ENCODE measurements around the gene FBXO41.

Gene FBXO41

DNA sequence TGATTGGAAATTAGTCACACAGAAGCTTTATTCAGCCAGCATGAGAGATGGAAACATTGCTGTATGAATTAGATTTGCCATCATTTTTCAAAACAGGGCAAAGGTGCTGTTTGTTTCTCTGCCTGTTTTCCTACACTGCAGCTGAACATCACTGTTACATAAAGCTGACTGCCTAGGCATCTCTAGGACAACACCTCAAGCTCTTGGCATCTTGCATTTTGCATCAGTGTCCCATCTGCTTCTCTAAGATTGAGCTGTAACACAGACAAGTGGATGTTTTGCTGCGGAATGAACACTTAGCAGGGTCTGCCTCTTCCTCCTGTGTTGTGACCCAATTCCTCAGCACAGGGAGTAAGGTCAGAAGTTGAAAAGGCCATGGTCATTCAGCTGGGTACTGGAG lies 45.3 kb downstream of the FBXO41 start:
- DNase-seq = no peak

DNA sequence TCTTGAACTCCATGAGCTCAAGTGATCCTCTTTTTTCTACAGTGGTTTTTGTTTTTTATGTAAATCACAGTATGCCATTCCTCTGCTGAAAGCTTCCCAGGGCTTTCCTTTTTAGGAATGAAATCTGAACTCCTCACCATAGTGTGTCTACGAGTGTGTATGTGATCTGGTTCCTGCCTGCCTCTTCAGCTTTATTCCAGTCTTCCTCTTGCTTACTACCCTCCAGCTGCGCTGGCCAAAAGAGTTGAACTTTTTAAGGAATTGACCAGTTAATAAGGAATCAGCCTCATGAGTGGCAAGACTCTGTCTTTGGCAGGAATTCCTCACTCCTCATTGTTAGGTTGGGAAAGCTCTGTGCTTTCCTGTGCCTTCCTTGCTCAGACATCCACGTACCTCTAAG lies 46.1 kb downstream of the FBXO41 start:
- DNase-seq = no peak

DNA sequence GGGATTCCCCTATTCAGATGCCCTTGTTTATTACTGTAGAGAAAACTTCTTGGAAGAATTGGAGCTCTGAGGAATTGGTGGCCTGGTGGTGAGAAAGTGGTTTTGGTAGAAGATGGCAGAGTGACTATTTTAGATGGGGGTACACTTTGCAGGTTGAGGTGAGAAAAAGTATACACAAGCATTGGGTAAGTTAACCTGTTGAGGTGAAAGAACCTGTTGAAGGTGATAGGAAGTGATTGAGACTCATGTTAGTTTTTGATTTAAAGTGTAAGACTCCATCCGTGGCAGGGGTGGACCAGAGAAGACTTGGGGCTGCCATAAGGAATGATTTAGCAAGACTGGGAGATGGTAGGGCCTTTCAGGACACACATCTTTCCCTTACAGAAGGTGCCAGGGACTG lies 47.1 kb downstream of the FBXO41 start:
- no peak for DNase-seq

DNA sequence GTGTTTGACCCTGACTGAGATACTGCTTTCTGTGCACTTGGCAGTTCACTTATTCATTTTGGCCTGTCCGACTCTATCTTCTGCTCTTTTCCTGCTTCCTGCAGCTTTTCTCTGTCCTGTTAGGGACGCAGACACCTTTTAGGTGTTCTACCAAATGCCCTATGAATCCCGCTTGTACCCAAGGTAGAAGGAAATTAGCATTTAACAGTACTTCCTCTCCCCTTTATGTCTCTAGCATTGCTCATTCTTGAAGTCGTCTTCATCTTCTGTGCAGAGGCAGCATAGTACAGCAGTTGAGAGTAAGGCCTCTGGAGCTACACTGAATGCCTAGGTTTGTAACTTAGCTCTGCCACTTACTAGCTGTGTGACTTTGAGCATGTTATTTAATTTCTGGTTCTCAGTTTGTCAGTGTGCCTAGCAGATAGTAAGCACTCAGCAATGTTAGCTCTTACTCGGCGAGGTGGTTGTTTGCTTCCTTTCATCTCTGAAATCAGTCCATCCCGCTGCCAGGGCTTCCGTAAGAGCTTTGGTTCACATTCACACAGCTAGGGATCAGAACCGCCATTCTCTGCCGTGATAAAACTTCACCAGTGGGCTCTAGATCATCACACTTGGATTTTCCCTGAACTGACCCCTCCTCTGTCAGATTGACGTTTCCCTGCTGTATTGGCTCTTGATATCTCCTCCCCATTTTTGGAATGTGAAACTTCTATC lies 48.8 kb downstream of the FBXO41 start:
- no peak for DNase-seq

DNA sequence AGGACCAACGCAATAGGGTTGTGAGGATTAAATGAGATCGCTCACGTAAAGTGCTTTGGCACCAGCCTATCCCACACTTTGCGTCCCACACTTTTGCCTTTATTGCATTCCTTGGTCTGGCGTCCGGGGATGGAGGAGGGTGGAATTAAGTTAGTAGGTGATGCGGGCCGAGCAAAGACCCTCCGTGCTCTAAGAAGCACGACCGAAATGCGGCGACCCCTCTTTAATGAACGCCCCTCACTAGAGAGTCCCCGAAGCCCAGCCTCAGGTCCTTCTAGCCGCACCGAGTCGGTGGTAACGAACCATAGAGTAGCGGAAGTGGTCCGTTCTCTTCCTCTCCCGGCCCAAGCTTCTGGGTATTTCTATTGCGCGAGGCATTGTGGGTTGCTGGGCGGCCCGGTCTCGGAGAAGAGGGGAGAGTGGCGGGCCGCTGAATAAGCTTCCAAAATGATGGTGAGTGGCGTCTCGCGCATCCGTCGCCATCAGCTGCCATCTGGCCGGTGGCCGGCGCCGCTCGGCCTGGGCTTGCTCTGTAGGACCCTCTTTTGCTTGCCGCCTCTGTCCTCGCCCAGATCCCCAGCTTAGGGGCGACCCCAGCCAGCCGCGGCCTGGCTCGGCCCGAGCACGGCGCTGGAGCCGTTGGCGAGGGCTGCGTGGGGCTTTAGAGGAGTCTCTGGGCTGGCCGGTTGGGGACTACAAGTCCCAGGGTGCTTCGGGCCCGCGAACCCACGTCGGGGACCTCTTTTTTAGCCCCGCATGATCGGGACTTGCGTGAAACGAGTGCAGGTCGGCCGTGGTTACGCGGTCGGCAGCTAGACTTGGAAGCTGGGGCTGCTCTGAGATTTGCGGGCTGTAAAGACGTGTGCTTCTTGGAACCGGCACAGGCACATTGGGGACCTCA lies 50.1 kb downstream of the FBXO41 start, which contains the start of gene CCT7:
TSS of gene CCT7 (plus strand) at position 377 of the 901 bp plus-strand sequence. CDS start at position 448, 71 bp downstream.
- DNase-seq = peak; percentile 70

DNA sequence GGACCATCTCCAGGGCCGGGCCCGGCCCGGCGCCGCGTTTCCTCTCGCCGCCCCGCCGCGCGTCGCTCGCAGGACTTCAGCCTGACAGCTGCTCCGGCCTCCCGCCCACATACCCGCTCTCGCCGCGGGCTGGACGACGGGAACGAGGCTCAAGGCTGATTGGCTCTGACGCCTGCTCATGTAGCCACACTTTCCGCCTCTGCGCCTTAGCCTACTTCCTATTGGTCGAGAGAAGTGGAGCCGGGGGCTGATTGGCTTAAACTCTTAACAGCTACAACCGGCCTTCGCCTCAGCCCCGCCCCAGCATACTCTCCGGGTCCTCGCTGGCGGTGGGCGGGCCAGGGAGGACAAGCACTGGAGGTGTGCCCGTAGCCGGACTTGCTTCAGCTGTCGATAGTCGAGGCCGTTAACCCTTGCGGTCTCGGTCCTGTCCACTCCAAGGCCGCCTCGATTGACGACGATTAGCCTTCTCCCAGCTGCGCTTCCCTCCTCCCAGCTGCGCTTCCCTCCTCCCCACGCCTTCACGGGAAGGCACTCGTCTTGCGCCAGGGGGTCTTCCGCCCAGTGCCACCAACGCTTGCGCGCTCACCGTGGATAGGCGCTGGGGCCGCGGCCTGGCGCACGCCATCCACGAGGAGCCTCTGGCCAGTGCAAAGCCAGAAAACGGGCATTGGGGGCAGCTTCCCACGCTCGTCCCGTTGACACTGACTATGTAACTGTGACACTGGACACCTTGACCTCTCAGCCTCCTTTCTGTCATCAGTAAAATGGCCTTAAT lies 50.9 kb downstream of the FBXO41 start, which contains the start of gene PRADC1:
TSS of gene PRADC1 (minus strand) at position 86 of the 778 bp plus-strand sequence. CDS start at position 7, 79 bp downstream.
- DNase-seq = peak; percentile 98

DNA sequence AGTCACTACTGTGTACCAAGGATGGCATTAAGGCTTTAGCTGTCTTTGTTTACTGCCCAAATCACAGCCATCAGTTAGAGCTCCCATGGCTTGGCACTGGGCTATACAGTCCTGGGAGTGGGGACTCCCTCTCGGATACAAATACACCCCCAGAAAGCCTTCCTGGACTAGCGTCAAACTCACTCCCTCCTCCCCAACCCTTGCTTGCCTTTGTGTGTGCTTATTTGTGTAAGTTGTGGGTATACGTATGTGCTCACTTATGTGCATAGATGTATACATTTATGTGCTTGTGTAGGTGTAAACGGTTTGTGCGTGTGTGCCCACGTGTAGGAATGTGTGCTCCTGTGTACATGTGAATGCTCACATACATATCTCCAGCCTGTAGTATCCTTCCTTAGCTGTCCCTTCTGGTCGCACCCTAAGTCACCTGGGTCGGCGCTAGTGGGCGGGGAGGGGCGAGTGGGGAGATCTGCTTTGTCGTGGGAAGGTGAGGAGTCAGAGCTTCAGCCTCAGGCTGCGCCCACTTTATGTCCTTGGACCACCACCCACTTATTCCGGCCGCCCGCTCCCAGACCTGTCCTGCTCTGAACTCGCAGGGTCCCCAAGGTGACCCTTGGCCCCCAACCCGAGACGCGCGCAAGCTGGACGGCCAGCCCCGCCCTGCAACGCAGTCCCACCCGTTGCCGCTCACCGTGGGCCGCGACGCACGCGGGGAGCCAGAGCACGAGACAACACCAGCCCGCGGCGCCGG lies 51.7 kb downstream of the FBXO41 start:
- no peak for DNase-seq

DNA sequence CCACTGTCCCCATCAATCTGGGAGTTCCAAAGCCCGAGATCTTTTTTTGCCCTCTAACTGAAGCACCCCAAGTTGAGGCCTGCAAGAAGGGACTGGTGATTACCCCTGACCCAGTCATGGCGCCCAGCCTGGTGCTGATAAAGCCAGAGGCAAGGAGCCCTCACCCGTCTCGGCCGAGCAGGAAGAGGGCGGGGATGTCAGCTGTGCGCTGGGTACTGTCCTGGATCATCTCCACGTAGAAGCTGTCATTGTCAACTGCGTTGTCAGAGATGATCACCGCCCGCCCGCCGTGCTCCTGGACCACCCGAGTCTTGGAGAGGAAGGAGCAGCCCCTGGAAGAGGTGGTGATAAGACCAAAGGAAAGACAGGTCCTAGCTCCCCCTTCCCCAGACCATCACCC lies 55.6 kb downstream of the FBXO41 start:
- no peak for DNase-seq

DNA sequence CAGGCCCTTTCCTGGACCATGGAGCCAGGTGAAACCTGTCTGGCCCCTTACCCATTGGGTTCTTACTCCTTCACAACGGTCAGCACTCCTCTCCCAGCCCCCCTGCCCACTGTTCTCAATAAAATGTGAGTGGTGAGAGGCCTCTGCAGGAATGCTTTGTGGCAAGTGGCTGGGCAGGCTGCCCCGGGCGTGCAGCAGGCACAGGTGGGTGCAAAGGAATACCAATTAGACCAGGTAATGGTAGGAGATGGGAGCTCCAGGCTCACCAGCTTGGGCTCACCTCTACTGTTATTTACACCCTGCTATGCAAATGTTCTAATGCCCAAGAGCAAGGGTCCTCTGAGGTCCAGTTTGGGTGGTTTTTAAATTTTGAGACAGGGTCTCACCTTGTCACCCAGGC lies 57.2 kb downstream of the FBXO41 start:
- DNase-seq = no peak

DNA sequence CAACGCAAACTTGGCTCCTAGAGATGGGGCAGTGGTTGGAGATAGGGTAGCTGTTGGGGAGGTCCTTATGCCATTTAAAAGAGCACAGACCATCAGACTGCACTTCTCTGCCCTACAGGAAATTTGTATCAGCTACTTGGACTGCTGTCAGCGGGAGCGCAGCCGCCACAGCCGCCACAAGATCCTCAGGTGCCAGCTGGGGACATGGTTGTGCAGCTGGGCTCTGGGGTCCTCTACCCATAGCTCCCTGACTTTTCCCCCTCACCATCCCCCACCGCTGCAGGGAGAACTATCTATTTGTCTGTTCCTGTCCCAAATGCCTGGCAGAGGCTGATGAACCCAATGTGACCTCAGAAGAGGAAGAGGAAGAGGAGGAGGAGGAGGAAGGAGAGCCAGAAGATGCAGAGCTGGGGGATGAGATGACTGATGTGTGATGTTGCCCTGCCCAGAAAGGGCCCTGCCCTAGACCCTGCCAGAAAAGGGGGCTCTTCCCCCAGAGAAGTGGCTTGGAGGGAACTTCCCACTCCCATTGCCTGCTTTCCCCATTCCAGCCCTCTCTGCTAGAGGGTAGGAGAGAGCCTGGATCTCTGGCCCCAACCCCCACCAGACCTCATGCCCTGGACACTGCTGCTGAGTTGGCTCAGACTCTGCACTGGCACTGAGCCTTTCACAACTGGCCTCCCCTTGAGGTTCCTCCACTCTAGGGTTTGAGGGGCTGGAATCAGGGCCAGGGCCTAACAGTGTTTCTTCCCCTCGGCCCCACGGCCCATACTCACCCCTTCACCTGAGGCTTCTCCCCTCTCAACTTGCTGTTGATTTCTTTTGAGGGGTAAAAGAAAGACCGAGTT lies 58.5 kb downstream of the FBXO41 start:
- no peak for DNase-seq

DNA sequence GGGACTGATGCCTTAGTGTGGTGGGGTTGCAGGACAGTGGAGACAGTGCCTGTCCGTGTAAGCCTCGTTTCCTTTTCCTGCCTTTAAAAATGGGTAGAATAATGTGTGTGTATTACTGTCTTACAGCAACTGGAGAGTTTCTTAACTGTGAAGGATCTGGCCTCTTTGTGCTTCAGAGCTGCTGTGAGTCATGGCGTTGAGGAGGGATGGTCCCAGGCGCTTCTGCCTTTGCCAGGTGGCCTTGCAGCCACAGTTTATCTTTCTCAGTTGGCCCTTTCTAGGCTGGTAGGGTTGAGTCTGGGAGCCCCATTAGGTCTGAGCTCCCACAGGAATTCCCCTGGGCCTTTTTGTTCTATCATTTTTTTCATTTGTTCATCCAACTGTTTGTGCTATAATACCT lies 60.5 kb downstream of the FBXO41 start:
- no peak for DNase-seq

DNA sequence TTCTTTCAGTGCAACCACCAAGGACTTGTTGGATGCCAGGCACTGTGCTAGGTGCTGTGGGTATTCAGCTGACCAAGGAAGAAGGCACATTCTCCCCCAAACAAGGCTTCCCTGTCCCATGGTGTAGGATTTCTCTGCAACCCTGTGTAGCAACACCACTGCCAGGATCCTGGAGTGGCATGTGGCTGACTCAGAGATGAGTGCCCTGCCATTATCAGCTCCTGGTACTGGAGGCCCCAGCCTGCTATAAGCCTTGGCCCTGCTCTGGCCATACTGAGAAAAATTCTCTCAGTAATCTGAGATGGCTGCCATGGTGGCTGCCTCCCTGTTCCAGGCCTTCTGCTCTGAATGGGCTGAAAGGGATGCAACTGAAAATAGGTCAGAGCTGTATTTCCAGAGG lies 66.0 kb downstream of the FBXO41 start:
- DNase-seq = no peak

DNA sequence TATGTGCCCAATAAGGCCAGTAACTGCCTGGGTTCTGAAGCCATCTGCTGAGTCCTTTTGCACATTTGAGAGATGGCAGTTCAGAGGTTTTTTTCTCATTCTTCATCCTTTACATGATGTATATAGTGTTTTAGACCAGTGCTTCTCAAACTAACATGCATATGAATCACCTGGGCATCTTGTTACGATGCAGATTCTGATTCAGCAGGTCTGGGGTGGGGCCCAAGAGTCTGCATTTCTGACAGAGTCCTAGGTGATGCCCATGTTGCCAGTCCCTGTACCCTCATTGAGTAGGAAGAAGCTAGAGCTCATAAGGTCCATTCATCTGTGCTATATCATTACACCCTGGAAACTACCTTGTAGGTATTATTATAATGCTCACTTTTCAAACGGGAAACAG lies 66.5 kb downstream of the FBXO41 start:
- no peak for DNase-seq

DNA sequence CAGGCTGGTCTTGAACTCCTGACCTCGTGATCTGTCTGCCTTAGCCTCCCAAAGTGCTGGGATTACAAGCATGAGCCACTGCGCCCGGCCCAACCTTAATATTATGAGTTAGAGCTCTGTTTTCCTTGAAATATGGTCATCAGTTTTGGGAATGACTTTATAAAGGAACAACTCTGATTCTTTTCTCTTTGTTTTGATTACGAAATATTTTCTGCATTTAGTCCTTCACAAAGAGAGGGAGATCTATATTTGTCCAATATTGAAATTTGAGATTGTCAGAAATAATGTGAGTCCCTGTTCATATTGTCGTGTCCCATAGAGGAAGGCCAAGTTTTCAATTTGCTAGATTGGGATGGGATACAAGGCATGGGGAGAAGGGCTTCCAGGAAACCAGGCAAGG lies 67.1 kb downstream of the FBXO41 start:
- no peak for DNase-seq

DNA sequence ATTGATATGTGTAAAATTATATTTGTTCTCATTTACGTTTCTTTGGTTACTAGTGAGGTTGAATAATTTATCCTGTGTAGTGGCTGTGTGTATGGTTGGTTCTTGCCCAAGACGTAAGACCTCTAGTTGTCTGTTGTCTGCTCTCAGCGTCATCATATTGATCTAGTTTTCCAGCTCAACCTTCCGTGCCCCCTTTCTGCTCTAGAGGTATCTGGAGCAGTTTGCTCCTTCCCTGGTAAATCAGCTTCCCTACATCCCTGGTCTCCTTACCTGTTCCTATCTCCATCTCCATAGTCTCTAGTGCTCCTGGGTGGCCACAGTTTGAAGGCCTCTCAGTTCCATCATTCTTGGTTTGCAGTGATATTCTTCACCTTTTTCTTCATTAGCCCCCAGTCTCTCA lies 69.0 kb downstream of the FBXO41 start:
- no peak for DNase-seq

DNA sequence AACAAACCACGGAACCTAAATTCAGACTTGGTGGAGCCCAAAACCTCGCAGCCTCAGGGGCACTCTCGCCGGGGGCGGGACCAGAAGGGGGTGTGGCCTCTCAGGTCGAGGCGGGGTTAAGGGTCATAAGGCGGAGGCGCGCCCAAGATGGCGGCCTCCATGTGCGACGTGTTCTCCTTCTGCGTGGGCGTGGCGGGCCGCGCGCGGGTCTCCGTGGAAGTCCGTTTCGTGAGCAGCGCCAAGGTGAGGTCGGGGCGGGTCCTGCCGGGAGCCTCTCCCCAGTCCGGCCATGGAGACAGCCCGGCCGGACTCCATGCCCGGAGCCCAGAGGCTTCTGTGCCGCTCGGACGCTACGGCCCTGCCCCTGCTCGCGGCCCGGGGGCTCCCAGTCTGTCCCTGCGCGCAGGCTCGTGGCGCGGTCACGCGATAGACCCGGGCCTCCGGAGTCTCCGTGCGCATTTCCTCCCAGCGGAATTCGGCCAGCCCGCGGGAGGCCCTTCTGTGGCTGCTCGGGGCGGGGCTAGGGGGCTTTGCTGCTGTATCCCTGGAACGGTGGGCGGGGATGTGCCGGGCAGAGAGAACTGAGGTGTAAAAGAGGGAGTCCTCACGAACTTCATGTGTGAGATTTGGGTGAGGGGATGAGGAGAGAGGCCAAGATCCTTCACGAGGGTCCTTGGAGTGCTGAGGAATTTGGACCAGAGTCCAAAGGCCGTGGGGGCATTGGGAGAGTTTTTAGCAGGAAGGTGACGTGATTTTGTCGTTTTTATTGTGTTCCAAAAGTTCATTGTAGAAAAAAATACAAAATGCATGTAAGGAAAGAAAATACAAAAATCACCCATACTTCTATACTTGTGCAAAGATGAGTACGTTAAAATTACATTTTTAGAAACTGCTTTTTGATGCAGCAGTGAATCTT lies 69.9 kb downstream of the FBXO41 start, which contains the start of gene SMYD5:
TSS of gene SMYD5 (plus strand) at position 126 of the 916 bp plus-strand sequence. CDS start at position 148, 22 bp downstream.
- peak; percentile 78 for DNase-seq

DNA sequence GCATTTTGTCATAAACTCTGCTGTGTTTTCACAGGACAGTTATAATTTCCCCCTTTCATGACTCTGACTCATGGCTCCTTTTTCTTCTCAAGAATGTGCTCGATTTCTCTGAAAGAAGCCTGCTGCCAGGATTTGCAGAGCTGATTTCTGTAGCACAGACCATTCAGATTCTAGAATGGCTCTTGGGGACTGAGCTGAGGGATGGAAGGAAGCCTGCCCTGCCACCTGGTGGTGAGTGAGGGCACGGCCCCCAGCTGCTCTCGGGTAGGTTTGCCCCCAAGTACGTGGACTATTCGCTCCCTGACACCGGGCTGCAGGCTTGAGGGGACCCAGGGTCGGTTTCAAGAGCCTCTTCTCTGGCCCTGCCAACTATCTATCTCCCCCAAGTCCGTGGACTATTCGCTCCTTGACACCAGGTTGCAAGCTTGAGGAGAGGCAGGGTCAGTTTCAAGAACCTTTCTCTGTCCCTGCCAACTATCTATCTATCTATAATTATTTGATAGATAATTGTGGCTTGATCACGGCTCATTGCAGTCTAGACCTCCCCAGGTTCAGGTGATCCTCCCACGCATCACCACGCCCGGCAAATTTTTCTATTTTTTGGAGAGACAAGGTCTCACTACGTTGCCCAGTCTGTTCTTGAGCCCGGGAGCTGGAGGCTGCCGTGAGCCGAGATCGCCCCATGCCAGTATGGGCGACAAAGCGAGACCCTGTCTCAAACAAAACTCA lies 71.7 kb downstream of the FBXO41 start:
- peak; percentile 34 for DNase-seq

DNA sequence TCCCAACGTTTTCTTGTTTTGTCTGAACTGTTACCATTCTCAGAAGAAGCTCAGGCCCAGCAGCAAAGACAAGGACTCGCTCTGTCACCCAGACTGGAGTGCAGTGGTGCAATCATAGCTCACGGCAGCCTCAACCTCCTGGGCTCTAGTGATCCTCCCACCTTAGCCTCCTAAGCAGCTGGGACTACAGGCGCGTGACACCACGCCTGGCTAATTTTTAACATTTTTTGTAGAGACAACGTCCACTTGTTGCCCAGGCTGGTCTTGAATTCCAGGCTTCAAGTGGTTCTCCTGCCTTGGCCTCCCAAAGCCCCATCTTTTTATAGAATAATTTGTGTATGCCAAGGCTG lies 72.2 kb downstream of the FBXO41 start:
- DNase-seq = no peak

DNA sequence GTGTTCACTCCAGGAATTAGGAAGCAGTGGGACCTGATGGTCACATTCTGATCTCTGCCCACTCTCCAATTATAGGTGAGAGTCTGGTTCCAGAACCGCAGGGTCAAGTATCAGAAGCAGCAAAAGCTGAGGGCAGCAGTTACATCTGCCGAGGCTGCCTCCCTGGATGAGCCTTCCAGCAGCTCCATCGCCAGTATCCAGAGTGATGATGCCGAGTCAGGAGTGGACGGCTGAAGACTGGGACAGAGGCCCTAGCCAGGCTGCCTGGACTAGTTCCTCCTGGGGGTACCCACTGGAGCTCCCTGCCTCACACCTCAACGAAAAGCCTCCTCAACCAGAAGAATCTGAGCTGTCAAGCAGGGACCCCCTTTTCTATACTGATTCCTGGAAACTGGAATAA lies 73.6 kb downstream of the FBXO41 start:
- no peak for DNase-seq

DNA sequence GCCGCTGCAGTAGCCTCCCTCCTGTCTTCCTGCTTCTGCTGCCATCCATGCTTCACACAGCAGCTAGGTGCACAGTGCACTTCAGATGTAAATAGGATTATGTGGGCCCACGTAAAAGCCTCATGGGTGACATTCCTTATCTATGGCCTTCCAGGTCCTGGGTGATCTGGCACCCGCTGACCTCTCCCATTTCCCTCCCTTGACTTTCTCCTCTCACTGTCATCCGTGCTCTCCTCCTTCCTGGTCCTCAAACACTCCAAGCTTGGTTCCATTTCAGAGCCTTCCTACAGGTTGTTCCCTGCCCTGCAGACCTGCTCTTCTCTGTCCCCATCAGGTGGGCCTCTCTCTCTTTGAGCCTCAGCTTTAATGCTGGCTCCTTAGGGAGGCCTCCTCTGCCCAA lies 74.3 kb downstream of the FBXO41 start:
- no peak for DNase-seq
